NCI-H128 (cell line): ENCODE measurements around the gene CNDP2.

ENCODE experiments used
- DNase-seq: peaks from one replicate; lab custom pipeline; 2025; ENCODE audit not compliant: unreplicated experiment; lab: John Stamatoyannopoulos, UW

The CNDP2 gene

DNA sequence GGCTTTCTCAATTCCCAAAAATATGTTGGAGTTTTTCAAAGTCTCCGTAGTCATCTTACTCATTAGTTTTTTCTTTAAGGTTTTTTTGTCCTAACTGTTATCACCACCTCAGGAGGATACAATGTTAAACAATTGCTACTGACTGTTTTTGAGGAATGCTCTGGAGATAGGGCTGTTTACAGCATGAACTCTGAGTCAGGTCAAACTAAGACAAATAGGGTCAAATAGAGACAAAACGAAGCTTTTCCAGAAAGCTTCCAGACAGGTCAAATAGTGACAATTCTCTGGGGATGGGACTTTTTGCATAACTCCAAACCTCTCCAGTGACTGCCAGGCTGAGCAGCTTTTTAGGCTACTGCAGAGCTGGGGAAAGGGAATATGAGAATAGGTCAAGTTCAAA lies 23.9 kb upstream of the CNDP2 start:
- DNase-seq: no peak

GRCh38 chr18:74473976-74474640 lies 22.1 kb upstream of the CNDP2 start:
- no peak for DNase-seq

DNA sequence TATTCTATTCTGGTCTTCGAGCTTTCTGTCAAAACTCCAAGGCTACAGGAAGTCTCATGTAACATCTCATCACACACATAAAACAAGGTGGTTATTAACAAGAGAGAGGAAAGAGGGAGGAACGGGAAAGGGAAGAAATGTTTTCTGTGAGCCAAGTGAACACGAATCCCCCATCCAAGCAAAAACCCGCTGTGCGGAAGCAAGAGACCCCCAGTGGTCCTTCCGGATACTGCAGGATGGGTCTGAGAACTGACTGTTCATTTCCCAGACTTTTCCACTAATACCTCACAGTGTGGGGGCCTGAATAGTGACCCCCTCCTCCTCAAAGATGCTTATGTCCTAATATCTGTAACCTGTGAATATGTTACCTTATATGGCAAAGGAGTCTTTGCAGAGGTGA lies 20.0 kb upstream of the CNDP2 start:
- DNase-seq: no peak

- DNase-seq: no peak
Measured at GRCh38 chr18:74477771-74478170, 18.4 kb upstream of the CNDP2 start.

DNA sequence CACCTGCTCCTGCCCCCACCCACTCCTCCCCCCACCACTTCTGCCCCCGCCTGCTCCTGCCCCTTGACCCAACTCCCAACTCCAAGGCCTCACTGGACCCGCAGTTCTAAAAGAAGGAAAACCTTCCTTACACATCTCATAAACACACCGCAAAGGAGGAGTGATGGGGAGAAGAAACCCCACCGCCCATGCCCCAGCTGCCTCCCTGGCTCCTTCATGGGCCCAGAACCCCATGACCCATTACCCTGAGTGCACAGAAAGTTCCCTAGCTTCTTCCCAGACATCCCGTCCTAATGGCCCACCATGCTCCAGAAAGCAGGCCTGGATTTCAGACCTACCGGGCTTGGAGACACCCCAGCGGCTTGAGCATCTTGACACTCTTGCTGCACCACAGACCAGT lies 17.8 kb upstream of the CNDP2 start:
- no peak for DNase-seq

- DNase-seq: no peak
Measured at GRCh38 chr18:74478880-74479279, 17.3 kb upstream of the CNDP2 start.

GRCh38 chr18:74479486-74480148 lies 16.5 kb upstream of the CNDP2 start:
- no peak for DNase-seq

DNA sequence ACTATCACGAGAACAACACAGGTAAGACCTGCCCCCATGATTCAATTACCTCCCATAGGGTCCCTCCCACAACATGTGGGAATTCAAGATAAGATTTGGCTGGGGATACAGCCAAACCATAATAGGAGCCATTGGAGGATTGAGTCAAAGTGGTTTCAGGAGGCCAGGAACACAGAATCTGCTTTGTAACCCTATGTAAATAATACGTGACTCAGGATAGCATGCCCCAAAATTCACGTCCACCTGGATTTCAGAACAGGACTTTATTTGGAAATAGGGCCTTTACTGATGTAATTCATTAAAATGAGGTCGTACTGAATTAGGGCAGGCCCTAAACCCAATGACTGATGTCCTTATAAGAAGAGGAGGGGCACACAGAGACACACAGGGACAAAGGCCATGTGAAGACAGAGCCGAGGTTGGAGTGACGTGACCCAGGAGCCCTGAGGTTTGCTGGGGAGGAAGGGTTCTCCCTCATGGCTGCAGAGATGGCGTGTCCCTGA lies 16.0 kb upstream of the CNDP2 start:
- DNase-seq: no peak

DNA sequence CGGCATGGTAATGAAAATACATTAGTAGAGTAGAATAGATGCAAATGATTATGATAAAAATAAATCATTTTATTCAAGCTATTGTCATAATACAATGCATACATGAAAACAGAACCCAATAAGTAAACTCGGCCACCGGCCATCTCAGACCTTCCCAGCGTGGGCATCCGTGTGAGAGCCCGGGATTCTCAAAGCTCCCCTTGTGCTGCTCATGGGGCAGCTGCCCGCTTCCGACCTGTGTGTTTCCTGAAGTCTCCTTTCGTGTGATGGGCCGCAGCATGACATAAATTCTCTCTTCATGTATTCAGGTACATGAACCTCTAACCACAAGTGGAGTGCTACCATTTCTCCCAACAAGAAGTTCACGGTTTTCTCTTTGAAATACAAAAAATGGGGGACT lies 13.5 kb upstream of the CNDP2 start:
- no peak for DNase-seq

GRCh38 chr18:74486119-74486849 lies 9.9 kb upstream of the CNDP2 start:
- no peak for DNase-seq

GRCh38 chr18:74488354-74488753 lies 7.8 kb upstream of the CNDP2 start:
- no peak for DNase-seq

DNA sequence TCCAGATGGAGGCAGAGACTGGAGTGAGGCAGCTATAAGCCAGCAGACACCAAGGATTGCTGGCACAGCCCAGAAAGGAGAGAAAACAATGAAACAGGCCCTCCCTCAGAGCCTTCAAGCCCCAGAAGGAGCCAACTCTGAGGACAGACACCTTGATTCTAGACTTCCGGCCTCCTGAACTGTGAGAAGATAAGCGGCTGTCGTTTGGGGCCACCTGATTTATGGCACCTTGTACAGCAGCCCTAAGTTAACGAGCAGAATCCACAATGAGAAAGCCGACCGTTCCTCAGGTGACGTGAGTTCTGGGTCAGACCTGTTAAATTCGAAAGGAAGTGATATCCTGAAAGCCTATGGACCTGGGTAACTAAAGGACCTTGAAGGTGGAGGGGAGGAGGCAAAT lies 7.3 kb upstream of the CNDP2 start:
- no peak for DNase-seq

DNA sequence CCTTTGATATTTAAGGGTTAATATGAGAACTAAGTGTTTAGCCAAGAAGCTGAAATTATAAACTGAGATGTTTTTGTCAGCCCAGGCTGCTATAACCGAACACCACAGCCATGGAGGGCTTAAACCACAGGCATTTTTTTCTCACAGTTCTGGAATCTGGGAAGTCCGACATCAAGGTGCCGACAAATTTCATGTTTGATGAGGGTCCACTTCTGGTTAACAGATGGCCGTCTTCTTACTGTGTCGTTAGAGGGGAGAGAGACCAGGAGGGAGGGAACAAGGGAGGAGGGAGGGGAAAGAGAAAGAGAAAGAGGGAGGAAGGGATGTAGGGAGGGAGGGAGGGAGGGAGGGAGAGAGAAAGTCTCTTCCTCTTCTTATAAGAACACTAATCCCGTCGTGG lies 6.5 kb upstream of the CNDP2 start:
- no peak for DNase-seq

- no peak for DNase-seq
Measured at GRCh38 chr18:74492259-74492658, 3.9 kb upstream of the CNDP2 start.

DNA sequence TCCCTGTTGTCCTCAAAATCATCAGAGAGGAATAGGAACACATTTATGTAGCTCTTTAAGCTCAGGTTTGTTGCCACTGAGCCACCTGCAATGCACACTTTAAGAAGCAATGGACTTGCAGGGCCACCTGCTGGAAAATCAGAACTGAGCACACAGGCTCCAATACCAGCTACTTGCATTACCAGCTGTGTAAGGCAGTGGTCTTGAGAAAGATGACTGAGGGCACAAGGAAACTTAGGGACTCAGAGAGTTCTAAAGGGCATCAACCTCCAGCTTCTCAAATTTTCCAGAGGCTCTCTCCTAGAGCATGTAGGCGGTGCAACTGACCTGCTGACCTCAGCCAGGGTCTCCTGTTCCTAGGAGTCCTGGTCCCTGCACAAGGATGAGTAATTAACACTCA lies 2.5 kb upstream of the CNDP2 start:
- DNase-seq: peak; percentile 56

DNA sequence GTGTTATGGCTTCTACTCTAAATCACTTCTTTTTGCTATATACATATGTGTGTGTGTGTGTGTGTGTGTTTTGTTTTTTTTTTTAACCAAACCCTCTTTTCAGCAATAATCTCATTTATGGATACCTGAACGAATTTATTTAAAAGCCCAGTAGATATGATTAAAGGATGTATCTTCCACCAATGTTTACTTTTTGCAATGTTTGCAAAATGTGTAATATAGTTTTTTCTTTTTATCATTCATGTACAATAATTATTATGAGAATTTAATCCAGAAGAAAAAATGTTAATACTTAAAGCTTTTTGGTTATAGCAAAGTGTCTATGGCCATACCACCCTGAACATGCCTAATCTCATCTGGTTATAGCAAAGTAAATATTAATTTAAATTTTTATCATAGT lies 1.6 kb upstream of the CNDP2 start:
- no peak for DNase-seq

DNA sequence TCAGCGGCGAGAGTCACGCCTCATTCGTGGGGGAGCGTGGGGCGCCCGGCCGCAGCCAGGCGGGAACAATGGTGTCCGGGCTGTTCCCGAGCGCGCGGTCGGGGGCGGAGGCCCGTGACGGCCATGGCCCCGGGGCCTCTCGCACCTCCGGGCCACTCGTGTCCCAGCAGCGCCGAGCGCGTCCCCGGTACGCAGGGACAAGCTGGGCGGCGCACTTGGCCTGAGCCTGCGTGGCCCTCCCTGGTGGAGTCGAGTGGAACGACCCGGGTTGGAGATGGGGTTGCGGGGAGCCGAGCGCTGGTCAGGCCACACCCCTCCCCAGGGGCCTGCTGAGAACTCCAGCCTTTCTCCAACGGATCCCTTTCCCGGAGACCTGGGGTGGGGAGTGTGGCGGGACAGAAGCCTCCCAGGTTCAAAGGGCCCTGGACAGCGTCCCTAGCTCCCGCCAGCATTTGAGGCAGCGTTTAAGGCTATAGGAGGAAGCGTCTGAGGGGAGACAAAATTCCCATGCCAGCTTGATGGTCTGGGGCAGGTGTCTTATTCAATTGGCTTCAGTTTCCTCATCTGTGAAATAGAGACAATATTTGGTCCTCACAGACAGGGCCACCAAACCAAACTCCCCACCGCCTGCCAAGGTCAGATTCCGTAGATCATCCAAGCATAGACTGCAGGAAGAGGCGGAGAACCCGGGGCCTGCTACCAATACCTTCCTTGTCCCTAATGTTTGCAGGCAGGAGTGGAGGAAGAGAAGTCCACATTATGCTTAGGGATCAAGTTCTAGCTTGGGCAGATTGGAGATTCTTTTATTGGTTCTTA lies 553 bp downstream of the CNDP2 start:
- no peak for DNase-seq

- DNase-seq: no peak
Measured at GRCh38 chr18:74497324-74497676, 1.1 kb downstream of the CNDP2 start.

- DNase-seq: no peak
Measured at GRCh38 chr18:74497778-74498177, 1.6 kb downstream of the CNDP2 start.

DNA sequence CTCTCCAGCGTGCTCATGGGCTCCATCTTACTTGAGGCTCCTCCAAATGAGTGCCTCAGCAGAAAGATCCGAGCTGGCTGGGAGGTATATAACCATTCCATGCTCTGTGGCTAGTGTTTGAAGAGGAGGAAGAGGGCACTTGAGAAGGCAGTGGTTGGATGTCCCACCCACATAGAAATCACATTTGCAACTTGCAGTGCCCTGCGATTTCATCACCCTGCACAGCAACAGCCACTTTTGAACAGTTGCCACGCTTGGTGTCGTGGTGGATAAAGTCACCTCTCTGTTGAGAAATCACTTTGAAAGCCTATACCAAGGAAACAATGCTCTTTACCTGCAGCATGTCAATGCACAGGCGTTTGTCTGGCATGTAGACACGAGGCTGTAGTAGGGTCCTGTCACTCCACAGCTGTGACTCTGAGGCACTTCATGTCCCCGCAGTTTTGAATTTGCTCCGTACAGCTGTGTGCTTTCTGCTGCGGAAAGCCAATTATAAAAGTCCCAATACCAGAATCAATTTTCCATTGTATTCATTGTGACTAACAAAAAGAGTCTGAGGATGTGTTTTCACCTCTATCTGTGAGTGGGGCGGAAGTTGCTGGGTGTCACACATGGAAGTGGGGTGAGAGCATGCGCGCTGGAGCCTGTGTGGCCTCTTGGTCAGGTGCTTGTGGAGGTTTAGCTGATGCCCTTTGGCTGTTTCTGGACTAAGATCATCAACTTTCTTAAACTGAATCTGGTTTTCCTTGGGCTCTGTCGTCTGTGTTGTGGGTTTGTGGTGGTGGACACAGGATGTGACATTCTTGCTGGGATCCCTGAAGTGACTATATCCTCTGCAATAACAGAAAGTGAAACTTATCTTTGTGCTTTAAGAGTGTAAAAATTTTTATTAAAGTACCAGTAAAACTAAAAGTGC lies 2.8 kb downstream of the CNDP2 start:
- DNase-seq: no peak
